HL-60 (cell line): ENCODE data around the gene ZMIZ1.

Experiments
- CTCF ChIP-seq: IDR thresholded peaks from one replicate; pipeline ENCODE4 v1.5.1; 2011; ENCODE audit warnings: low read length, control low read depth, inconsistent platforms; ENCODE audit not compliant: insufficient read depth
- GABPA ChIP-seq: IDR thresholded peaks from 2 replicates; pipeline ENCODE4 v1.6.1; 2012; ENCODE audit warnings: low read depth
- POLR2AphosphoS5 ChIP-seq: IDR thresholded peaks from 2 replicates; pipeline ENCODE4 v1.6.1; 2012; ENCODE audit warnings: low read depth
- REST ChIP-seq: IDR thresholded peaks from 2 replicates; pipeline ENCODE4 v1.6.1; 2012; ENCODE audit warnings: low read depth; ENCODE audit not compliant: insufficient replicate concordance

DNA sequence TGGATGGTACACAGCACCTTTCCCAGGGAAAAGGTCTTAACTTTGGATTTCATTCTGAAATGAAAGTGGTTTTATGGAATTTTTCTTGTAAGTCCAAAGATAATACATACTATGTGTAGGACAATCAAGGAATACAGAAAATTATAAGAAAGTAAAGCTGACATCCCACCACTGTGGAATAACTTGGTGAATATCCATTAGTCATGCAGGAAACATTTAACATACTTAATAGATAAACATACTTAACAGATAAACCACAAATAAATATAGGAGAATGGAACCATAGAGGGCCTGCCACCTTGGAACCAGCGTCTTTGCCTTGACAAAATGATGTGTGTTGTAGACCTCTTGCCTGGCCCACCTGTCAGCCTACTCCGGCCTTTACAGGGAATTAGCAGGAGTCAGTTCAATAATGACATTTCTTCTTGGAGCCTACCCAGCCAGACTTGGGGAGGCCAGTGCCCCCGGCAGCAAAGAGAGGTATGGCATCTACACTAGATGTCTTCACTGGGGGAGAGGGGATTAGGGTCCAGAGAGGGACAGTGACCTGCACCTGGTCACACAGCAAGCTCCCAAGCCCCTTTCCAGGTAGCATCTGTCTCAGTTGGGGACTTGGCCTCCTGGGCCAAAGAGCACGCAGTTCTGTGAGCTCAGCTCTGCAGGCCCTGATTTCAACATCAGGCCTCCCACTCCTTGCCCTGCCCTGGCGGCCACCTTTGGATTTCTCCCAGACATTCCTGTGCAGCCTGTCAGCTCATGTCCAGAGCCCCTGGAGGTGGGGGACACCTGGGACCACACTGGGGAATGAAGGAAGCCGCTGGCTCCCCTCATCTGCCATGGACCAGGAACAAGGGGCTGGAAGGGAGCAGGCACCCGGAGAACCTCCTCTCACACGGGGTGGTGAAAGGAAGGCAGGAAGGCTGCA lies 165.9 kb downstream of the ZMIZ1 start:
- TF ChIP-seq CTCF = no peak
- no peak for TF ChIP-seq GABPA
- no peak for TF ChIP-seq REST
- no peak for TF ChIP-seq POLR2AphosphoS5
